ENCODE data around the gene SIGLEC6. TPM values are rescaled to one million over a fixed set of nuclear protein-coding genes. Genes with fewer than 3 reads are reported as not detected.

The SIGLEC6 gene
- total RNA-seq, 1 experiment from 2014 or later: not detected

DNA sequence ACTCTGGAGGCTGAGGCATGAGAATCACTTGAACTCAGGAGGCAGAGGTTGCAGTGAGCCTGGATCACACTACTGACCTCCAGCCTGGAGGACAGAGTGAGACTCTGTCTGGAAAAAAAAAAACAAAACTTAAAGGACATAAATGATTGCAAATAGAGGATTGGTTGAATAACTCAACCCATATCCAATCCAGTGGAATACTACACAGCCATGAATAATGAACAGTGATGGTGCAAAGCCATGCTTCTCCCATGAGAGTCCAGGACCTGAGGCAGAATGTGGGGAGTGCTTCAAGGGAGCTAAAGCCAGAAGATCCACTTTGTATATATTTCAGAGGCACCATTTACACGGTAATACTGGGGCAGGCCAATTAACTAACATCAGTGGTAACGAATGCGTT, 55.3 kb downstream of the SIGLEC6 start:
- DNase-seq (ENCODE audit: low read depth): no peak

DNA sequence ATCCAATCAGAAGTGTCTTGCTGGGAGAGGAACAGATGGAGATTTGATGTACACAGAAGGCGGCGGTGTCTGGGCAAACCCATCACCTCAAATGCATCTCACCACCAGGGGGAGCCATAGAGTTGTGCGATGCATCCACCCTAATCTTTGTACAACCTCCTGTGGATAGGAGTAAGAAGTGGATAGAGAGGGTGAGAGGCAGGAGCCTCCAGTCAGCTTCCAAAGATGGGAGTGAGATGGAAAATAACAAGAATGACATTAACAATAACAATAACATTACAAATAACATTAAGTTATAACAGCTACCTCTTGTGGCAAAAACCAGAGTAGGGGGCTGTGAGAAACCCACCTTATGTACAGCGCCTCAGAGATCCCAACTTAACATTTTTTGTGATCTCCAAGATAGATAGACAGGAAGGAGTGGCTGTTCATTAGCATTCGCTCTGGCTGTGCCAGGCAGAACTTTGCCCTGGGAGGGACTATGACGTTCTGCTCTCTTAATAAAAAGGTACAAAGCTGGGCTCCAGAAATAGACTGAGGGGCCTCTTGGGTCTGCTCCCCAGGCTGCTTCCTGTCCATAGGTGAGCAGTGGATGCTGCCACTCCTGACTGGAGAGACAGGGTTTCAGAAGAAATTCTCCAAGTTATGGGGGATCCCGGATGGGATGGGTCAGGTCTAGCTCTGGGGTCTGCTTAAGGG, 58.3 kb downstream of the SIGLEC6 start:
- DNase-seq (ENCODE audit: low read depth): peak; percentile 55

DNA sequence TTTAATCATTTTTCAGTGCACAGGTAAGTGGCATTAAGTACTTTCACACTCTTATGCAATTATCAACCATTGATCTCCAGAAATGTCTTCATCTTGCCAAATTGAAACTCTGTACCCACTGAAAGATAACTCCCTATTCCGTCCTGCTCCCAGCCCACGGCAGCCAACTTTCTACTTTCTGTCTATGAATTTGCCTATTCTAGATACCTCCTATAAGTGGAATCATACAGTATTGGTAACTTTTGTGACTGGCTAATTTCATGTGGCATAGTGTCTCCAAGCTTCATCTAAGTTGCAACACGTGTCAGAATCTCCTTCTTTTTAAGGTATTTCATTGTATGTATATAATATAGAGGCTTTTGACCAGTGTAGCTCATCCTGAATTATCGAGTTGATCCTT, 58.9 kb downstream of the SIGLEC6 start:
- no peak for DNase-seq (ENCODE audit: low read depth)

DNA sequence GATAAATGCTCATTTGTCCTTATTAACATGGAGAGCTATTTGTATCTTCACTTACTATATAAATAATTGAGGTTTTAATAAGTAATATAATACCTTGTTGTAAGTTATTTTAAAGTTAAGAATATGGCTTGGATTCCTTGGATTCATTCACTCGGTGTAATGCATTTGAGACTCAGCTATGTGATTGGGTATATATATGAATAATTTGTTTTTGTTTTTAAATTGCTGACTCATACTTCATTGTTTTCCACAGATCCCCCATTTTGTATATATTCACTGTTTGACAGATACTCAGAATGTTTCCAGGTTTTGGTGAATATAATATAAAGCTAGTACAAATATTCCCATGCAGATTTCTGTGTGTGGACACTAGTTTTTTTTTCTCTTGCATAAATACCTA, 59.9 kb downstream of the SIGLEC6 start:
- no peak for DNase-seq (ENCODE audit: low read depth)

DNA sequence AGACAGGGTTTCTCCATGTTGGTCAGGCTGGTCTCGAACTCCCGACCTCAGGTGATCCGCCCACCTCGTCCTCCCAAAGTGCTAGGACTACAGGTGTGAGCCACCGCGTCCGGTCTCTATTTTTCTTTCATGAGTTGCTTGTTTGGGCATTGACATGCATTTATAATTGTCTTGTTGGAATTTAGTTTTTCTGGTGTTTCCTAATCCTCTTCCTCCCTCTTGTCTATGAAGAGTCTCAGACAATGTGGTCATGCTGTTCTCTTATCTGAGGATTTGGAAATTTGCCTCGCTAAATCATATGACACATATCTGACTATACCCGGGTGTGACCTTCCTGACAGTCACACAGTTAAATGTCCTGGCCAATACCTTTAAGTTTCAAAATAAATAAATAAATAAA, 60.5 kb downstream of the SIGLEC6 start:
- DNase-seq (ENCODE audit: low read depth): no peak

DNA sequence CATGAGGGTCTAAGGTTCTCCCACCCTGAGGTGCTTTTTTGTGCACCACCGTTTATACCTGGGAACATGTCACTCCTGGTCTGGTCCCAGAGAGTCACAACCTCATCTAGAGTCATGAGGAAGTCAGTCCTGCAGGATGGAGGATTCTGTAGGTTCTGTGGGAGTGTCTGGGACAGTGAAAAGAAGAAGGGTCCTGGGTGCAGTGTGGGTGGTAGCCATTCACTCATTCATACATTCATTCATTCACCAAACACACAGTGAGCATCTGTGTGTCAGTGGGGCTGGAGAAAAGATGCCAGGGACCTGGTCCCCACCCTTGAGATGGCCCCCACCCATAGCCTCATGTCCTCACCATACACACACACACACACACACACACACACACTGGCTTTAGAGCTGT, 61.8 kb downstream of the SIGLEC6 start:
- no peak for DNase-seq (ENCODE audit: low read depth)

DNA sequence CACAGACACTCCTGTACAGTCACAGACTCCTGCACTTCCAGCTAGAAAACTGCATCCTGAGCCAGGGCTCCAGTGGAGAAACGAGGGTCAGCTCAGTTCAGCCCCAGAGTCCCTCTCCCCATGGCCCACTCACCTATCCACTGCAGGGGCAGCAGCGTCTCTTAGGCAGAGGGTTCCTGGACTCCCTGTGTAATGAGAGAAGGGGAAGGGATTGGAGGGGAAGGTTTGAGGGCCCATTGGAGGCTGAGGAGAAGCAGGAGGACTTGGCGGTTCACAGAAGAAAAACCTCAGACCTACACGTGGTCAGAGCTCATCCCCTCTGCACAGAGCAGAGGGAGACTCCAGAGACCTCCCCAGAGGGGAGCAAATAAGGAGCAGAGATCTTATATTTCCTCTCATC, 62.3 kb downstream of the SIGLEC6 start:
- DNase-seq (ENCODE audit: low read depth): no peak

DNA sequence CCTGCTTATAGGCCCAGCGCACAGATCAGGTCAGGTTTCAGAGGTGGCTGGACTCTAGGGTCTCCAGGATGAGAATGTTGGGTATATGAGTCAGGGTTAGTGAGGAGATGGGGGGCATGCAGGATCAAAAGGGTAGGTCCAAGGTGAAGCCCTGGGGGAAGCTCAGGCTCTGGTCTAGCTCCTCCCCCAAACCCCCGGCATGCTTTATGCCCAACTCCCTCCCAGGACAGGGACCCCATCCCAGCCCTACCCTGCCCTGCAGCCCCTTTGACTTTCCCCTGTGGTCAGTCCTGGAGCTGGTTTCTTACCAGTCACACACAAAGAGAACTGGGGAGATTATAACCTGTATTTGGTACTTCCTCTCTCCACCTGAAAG, 62.9 kb downstream of the SIGLEC6 start:
- no peak for DNase-seq (ENCODE audit: low read depth)

DNA sequence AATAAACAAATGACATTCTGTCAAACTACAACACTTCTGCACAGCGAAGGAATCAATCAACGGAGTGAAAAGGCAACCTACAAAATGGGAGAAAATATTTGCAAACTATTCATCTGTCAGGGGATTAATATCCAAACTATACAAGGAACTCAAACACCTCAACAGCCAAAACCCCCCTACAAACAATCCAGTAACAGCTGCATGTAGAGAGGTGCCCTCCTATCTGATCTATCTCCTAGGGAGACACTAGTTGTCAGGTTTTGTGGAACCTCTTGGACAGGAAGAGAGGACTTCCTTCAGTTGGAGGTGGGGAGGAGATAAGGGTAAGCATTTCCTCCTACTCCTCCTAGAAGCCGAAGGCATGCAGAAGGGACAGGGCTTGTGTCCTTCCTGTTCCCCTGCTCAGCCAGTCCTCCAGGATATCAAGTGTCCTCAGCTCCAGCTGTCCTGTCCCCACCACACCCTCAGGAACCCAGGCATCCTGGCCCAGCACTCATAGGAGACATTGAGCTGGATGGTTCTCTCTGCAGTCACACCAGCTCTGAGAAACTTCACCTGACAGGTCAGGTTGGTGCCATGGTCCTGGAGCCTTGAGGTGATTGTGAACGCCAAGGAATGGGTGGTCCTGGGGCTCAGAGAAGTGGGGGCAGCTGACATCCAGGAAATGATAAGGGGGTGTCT, 63.5 kb downstream of the SIGLEC6 start:
- no peak for DNase-seq (ENCODE audit: low read depth)

Other genes with a start within 250 kb of the SIGLEC6 start
- gene IGLON5, start 220.0 kb downstream of the SIGLEC6 start, total RNA-seq (2014; rRNA removed; shearing (Covaris generic)): not detected in 2 replicates
- 0.57 and 0.86 TPM in 2 replicates for gene VSIG10L, start 189.5 kb downstream of the SIGLEC6 start, total RNA-seq (2014; rRNA removed; shearing (Covaris generic))
- gene ETFB, start 165.3 kb downstream of the SIGLEC6 start, total RNA-seq (2014; rRNA removed; shearing (Covaris generic)): 97.7 and 134 TPM in 2 replicates
- gene CLDND2, start 162.7 kb downstream of the SIGLEC6 start, total RNA-seq (2014; rRNA removed; shearing (Covaris generic)): not detected in 2 replicates
- not detected in 2 replicates for gene NKG7, start 159.0 kb downstream of the SIGLEC6 start, total RNA-seq (2014; rRNA removed; shearing (Covaris generic))
- not detected in 2 replicates for gene LIM2, start 143.7 kb downstream of the SIGLEC6 start, total RNA-seq (2014; rRNA removed; shearing (Covaris generic))
- gene C19orf84, start 141.1 kb downstream of the SIGLEC6 start, total RNA-seq (2014; rRNA removed; shearing (Covaris generic)): not detected in 2 replicates
- gene SIGLEC10, start 114.0 kb downstream of the SIGLEC6 start, total RNA-seq (2014; rRNA removed; shearing (Covaris generic)): not detected in 2 replicates
- gene SIGLEC8, start 73.2 kb downstream of the SIGLEC6 start, total RNA-seq (2014; rRNA removed; shearing (Covaris generic)): not detected in 2 replicates
- not detected in 2 replicates for gene CEACAM18, start 53.1 kb downstream of the SIGLEC6 start, total RNA-seq (2014; rRNA removed; shearing (Covaris generic))
- not detected in 2 replicates for gene SIGLEC12, start 29.9 kb downstream of the SIGLEC6 start, total RNA-seq (2014; rRNA removed; shearing (Covaris generic))
- gene ZNF175, start 39.6 kb upstream of the SIGLEC6 start, total RNA-seq (2014; rRNA removed; shearing (Covaris generic)): 4.5 and 7.1 TPM in 2 replicates
- gene SIGLEC5, start 98.7 kb upstream of the SIGLEC6 start, total RNA-seq (2014; rRNA removed; shearing (Covaris generic)): not detected in 2 replicates
- gene SIGLEC14, start 115.2 kb upstream of the SIGLEC6 start, total RNA-seq (2014; rRNA removed; shearing (Covaris generic)): not detected in 2 replicates
- gene SPACA6, start 161.7 kb upstream of the SIGLEC6 start, total RNA-seq (2014; rRNA removed; shearing (Covaris generic)): 4.1 and 13.7 TPM in 2 replicates
- gene HAS1, start 192.3 kb upstream of the SIGLEC6 start, total RNA-seq (2014; rRNA removed; shearing (Covaris generic)): not detected in 2 replicates
- 3.6 and 3.8 TPM in 2 replicates for gene FPR1, start 220.2 kb upstream of the SIGLEC6 start, total RNA-seq (2014; rRNA removed; shearing (Covaris generic))
- gene FPR2, start 229.5 kb upstream of the SIGLEC6 start, total RNA-seq (2014; rRNA removed; shearing (Covaris generic)): not detected in 2 replicates

All from M059J (cell line).